GM18517 (cell line): ENCODE data around the gene GALNT12.

Experiments
- ATAC-seq: cut with Tn5 transposase; IDR thresholded peaks from one replicate; pipeline ENCODE4 v1.9.1; 2021; ENCODE audit warnings: mild to moderate bottlenecking, moderate library complexity; ENCODE audit not compliant: unreplicated experiment

GALNT12 gene

GRCh38 chr9:98801561-98801960 lies 5.9 kb upstream of the GALNT12 start:
- ATAC-seq: no peak

- no peak for ATAC-seq
Measured at GRCh38 chr9:98801969-98802371, 5.5 kb upstream of the GALNT12 start.

GRCh38 chr9:98804083-98804482 lies 3.4 kb upstream of the GALNT12 start:
- no peak for ATAC-seq

- no peak for ATAC-seq
Measured at GRCh38 chr9:98805506-98806272, 1.8 kb upstream of the GALNT12 start.

GRCh38 chr9:98806394-98807035 lies 955 bp upstream of the GALNT12 start:
- no peak for ATAC-seq

GRCh38 chr9:98807814-98808195 lies 335 bp downstream of the GALNT12 start:
- ATAC-seq: no peak

GRCh38 chr9:98808411-98808815 lies 943 bp downstream of the GALNT12 start:
- ATAC-seq: no peak

GRCh38 chr9:98808875-98809274 lies 1.4 kb downstream of the GALNT12 start:
- ATAC-seq: no peak

- ATAC-seq: no peak
Measured at GRCh38 chr9:98809311-98810101, 2.0 kb downstream of the GALNT12 start.

- no peak for ATAC-seq
Measured at GRCh38 chr9:98810102-98810842, 2.8 kb downstream of the GALNT12 start.

- ATAC-seq: no peak
Measured at GRCh38 chr9:98811051-98811650, 3.7 kb downstream of the GALNT12 start.

- no peak for ATAC-seq
Measured at GRCh38 chr9:98815391-98815951, 8.0 kb downstream of the GALNT12 start.

GRCh38 chr9:98818764-98819163 lies 11.3 kb downstream of the GALNT12 start:
- ATAC-seq: no peak

GRCh38 chr9:98819231-98819630 lies 11.8 kb downstream of the GALNT12 start:
- ATAC-seq: no peak

GRCh38 chr9:98821831-98822230 lies 14.4 kb downstream of the GALNT12 start:
- no peak for ATAC-seq

- ATAC-seq: no peak
Measured at GRCh38 chr9:98822661-98823060, 15.2 kb downstream of the GALNT12 start.

- no peak for ATAC-seq
Measured at GRCh38 chr9:98823666-98824334, 16.3 kb downstream of the GALNT12 start.

GRCh38 chr9:98825414-98825813 lies 17.9 kb downstream of the GALNT12 start:
- ATAC-seq: no peak

- no peak for ATAC-seq
Measured at GRCh38 chr9:98826716-98827115, 19.2 kb downstream of the GALNT12 start.

- ATAC-seq: no peak
Measured at GRCh38 chr9:98829766-98830165, 22.3 kb downstream of the GALNT12 start.
